GM15510 (cell line): ENCODE results near the gene MTOR.

ENCODE experiments used
- POLR2A ChIP-seq: IDR thresholded peaks from 3 replicates; pipeline ENCODE4 v1.6.1; 2011; ENCODE audit warnings: borderline replicate concordance; ENCODE audit not compliant: insufficient read length; ENCODE audit errors: extremely low read depth

Gene MTOR

DNA sequence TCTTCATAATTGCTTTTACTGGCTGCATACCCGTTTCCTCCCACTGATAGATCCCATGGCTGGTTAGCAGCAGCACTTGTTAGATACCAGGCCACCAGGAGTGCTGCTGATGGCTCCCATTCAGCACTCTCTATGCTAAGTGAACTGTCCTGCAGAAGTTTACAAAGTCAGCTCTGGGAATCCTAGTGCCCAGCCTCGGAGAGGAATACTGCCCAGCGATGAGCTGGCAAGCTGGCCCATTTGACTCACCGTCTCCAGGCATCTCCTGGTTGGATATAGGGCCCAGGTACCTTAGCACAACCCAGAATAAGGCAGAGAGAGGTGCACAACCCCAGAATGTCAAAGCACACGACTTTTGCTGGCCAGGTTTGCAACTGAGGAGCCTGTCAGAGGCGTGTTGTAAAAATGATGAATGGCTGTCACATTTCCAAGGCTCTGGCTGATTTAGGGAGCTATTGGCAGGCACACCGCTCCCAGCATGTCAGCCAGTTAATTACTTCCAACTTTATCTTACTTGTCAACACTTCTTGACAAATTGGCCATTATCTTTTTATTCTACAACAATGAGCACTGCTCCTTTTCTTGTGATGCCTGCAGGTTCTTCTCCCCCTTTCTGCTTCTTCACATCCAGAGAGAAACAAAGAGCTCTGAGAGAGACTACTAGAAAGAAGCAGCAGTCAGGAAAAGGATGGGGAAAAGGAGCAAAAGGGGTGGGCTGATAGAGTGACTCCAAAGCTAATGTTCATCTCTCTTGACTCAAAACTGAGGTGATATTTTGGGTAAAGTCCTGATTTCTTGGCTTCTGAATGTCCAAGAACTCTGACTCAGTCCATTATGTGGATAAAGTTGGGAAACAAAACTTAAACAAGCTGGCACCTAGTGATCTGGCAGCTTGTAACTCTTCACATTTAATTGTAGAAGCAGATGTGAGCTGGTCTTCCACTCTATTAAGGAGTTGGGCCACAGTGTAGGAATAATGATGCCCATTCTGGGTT, 84.0 kb downstream of the MTOR start:
- no peak for TF ChIP-seq POLR2A

DNA sequence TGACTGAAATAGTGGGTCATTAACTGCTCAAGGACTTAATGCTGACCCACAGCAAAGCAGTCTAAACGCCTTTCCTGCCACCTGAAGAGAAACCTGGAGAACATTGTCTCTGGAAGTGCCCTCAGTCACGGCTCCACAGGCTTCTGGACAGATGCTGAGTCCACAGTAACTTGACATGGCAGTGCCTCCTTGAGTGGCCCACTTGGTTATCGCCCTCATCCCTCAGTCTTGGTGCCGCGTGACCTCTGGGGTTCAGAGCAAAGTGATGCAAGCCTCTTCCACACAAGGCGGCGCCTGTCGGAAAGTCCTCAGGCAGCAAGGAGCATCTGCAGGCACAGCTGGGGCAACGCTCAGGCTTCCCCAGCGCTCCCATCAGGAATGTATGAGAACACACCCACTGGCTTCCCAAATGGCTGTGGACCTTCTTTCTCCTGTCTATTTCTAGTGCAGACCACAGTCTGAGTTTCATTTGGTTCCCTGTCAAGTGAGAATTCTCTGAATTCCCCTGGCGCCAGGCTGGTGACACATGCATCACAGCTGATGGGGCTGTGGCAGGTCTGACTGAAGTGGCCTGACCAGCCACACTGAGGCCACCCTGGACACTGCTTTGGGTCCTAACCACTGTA, 86.2 kb downstream of the MTOR start:
- TF ChIP-seq POLR2A, result no peak

DNA sequence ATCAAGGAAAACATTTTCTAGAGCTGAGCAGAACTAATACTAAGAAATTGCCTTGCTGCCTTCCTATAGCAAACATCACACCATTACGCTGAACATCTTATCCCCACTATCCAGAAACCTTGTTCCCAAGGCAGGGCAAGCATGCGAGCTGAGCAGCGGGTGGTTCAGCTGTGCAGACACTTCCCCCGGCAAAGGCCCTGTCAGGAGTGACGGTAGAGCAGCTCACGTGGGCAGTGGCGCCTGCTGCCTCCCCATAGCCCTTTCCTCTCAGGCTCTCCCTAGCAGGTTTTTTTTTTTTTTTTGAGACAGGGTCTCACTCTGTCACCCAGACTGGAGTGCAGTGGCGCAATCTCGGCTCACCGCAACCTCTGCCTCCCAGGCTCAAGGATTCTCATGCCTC, 86.9 kb downstream of the MTOR start:
- TF ChIP-seq POLR2A, result no peak

DNA sequence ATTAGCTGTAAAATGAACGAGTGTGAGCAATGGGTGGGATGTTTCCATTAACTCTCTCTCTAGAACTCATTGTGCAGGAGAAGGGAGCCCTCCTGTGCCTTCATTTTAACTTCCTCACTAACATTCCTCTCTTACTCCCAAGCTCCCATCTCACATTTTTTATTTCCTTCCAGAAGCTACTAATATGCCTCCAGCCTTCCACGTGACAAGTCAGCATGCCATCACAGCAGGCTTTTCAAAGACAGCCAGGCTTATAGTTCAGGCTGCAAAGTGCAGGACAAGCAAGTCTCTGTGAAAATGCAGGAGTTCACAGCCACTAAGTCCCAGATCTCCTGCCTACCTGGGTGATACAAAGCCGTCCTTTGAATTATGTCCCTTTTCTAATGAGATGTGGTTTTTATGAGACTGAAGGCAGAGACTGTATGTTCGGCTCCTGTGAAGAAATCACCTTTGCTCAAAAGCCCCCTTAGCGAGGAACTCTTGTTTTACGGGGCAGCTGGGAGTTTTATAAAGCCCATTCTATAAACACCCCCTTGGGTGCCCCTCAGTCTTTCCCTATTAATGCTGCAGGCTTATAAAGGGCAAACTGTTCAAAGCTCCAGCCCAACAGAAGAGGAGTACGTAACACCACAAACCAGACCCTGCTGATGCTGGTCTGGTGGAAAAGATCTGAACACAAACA, 87.9 kb downstream of the MTOR start:
- no peak for TF ChIP-seq POLR2A

DNA sequence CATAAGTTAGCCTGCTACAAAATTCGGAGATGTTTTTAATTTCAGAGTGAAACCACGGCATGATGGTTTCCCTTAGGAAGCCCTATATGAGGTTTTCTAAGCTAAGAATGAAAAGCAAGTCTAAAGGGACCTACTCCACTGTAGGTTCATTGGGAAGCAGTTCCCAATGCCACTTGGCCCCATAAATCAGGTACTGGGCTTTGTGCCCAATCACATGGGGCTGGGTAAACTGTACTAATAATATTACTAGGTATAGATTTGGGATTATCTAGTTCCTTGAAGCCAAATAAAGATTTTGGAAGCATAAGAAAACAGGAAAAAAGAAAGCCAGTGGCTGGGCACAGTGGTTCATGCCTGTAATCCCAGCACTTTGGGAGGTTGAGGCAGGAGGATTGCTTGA, 92.2 kb downstream of the MTOR start:
- no peak for TF ChIP-seq POLR2A

DNA sequence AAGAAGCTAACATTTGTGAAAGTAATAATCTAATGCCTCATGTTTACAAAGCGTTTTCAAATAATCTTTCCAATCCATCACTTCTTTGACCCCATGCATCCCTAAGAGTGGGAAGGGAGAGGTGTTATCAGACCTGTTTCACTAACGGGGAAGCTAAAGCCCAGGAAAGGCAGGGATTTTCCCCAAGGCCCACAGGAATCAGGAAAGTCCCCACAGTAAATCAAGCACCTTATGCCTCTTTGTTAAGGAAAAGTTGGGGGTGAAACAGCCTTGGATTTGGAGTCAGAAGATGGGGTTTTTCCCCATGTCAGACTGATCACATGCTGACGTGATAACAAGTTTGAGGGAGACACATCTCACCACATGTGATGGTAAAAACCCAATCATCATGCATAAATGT, 93.1 kb downstream of the MTOR start:
- TF ChIP-seq POLR2A, result no peak

DNA sequence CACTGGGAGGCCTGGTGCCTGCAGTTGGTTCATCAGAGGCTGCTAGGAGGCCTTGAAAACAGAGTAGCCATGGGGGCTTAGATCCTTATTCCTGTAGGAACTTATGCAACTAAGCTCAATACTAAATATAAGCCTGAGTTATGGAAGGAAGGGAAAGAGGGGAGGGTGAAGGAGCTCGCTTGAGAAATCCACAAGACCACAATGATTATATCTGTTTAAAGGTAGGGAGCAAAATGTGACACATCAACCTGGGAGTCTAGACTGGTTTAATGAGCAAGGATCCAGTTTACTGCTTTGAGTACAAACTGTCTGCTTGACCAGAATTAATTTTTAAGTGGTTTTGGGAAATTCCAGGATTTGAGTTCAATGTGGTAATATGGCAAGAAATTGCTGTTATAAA, 93.6 kb downstream of the MTOR start:
- no peak for TF ChIP-seq POLR2A

DNA sequence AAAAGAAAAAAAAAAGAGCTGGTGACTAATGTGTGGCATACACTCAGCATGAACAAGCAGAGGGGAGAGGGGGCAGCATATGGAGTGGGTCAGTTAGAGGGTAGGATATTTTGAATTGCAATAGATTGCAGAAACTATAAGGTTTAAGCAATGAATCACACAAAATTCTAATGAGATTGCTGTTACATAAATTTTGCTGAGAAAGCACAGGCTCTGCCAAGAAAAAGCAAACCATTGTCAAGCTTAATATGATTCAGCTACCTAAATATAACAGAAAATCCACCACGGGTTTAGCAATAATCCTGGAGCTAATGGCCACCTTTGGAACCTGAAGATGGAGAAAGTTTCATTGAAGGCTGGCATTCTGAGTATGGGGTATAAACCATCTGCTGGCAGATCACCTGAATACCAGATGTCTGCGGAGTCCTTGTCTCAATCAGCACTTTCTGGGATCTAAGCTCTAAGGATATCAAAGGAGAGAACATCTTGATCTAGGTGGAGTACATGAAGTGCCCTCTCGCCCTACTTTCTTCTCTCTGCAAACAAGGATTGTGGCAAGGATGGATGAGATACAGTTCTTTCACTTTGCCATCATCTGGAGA, 103.5 kb downstream of the MTOR start:
- no peak for TF ChIP-seq POLR2A

DNA sequence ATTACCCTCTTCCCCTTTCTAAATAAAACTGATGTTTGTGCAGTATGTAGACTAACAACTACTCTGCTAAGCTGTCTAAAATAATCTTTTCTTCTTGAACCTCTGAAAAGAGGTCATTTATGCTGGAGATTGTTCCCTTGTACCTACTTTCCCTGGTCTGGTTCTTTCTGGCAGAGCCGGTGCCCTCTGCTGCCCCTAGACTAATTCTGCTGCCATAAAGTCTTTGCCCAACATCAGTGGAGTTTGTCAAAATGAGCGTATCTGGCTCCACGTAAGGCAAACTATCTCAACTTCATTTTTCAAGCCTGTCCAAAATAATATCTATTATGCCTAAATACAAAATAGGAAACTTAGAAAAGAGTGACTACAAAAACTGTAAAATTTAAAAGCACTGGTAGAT, 104.1 kb downstream of the MTOR start:
- TF ChIP-seq POLR2A, result no peak

DNA sequence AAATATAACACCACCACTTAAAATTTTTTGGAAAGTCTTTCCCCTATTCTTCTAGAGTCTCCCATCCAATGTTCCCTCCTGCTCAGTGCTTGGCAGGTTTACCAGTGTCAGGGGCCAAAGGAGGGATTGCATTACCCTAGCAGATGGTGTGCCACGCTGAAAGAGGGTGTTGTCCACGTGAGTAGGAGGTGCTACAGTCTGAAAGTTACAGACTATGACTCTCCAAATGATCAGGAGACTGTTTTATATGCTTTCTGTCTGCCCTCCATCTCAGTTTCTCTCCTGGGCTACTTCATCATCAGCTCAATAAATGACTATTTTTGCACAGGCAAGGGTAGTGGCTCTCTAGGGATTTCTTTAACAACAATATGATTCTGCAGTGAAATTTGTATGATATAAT, 104.5 kb downstream of the MTOR start:
- no peak for TF ChIP-seq POLR2A

DNA sequence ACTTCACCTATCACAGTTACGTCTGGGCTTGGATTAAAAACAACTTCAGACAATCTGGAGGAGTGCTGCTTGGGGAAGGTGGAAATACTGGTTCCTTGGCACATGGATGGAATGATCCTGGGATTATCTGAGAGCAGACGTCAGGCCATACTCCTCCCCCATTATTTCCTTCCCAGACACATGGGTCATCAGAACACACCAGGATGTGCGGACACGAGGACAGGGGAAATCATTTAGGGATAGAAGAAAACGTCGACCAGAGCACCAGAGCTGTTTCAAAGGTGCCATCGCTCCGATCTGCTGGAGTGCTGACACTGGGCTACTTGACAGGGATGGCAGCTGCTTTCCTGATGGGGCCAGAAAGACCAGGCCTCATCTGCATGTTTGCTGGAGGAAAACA, 105.0 kb downstream of the MTOR start:
- no peak for TF ChIP-seq POLR2A

DNA sequence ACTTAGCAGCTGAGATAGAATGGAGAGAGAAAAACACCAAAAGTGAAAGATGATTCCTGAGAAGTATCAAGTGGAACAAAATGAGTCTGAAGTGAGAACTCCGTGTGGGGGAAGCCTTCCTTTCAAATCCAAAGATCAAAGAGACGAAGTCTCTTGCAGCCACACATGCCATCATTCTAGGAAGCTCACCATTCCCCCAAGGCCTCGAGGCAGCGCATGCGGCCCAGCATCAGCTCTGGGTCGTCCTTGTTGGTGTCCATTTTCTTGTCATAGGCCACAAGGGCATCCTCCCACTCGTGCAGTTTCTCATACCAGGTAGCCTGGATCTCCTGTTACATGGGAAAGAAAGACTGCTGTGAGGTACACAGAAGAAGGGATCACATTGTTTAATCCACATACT, 105.4 kb downstream of the MTOR start:
- no peak for TF ChIP-seq POLR2A

DNA sequence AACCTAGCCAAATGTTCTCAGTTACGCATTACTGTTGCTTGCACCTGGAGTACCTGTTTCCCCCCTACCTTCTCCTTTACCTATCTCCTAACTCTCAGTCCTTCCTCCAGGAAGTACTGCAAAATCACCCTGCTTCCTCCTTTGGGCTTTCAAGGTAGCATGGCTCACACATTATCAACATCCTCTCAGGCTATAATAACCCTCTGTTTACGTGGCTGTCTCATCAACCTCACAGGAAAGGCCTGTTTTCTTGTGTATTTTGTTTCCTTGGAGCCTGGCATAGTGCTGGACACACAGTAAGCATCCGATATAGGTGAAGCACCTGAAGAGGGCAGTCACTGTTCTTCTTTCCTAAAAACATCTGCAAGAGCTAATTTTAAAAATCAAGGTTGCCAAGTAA, 105.9 kb downstream of the MTOR start:
- no peak for TF ChIP-seq POLR2A

DNA sequence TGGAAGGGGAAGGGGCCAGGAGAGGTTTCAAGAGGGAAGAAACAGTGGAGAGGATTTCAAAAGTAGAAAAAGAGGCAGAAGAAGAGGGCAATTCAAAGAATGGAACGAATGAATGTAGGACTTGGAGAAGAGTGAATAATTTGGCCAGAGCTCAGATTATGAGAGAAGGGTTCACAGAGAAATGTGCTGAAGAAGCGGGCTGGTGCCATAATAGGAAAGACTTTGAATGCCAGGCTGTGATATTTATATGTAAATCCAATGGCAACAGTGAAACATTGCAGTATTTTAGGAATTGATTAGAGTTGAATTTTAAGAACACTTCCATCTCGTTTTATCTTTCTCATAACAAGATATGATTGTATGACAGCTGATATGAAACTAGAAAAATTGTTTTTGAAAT, 109.2 kb downstream of the MTOR start:
- no peak for TF ChIP-seq POLR2A

DNA sequence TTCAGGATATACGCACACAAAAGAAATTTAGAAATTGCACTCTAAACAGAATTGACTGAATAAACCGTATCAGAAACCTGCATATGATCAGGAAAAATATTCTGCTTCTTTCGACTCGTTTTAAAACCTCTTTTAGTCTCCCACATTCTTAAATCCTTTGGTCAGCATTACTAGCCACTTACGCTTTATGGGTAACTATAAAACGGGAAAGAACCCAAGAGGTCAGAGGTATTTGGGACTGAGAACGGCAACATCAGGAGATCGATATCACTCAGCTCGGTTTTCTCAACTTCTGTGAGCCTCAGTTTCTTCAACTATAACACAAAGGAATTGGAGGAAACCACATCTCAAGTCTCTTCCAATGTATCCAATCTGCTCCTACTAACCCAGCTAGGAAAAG, 109.6 kb downstream of the MTOR start:
- TF ChIP-seq POLR2A, result no peak
